ENCODE measurements around the gene C19orf12.

Gene C19orf12

GRCh38 chr19:29663861-29664752, 51.0 kb downstream of the C19orf12 start:
- DNase-seq (ENCODE audit: low read depth) = no peak

- no peak for DNase-seq (ENCODE audit: low read depth)
Measured at GRCh38 chr19:29662604-29663404, 52.3 kb downstream of the C19orf12 start.

GRCh38 chr19:29662278-29662603, 52.8 kb downstream of the C19orf12 start:
- no peak for DNase-seq (ENCODE audit: low read depth)

GRCh38 chr19:29660835-29661234, 54.2 kb downstream of the C19orf12 start:
- DNase-seq (ENCODE audit: low read depth) = no peak

- DNase-seq (ENCODE audit: low read depth) = no peak
Measured at GRCh38 chr19:29658221-29658991, 56.7 kb downstream of the C19orf12 start.

GRCh38 chr19:29655648-29656335, 59.3 kb downstream of the C19orf12 start:
- DNase-seq (ENCODE audit: low read depth) = no peak

- DNase-seq (ENCODE audit: low read depth) = no peak
Measured at GRCh38 chr19:29653398-29653797, 61.7 kb downstream of the C19orf12 start.

- DNase-seq (ENCODE audit: low read depth) = no peak
Measured at GRCh38 chr19:29651622-29652394, 63.3 kb downstream of the C19orf12 start.

- DNase-seq (ENCODE audit: low read depth) = no peak
Measured at GRCh38 chr19:29650772-29651387, 64.2 kb downstream of the C19orf12 start.

Data from HS-5 (cell line).